Liver (tissue), 9 donors: ENCODE measurements around the gene LENG1. TPM values are rescaled to one million over a fixed set of nuclear protein-coding genes. Genes with fewer than 3 reads are reported as not detected.

ENCODE experiments used
- DNase-seq: peaks from one replicate; pipeline ENCODE4 v3.0.0-alpha.2; 2017; ENCODE audit warnings: low spot score
- H3K27ac ChIP-seq, 2 donors: one replicate each; pipeline ENCODE4 v1.7.0; 2013; ENCODE audit warnings: inconsistent platforms in 2 of 2, low read length in 2 of 2, control low read depth in 1 of 2, low read depth in 1 of 2, mild to moderate bottlenecking in 1 of 2
- H3K27me3 ChIP-seq, 4 donors: one replicate each; pipeline versions ENCODE4 v1.6.1 to v1.7.0; 2013; ENCODE audit warnings: low read length in 3 of 4, inconsistent platforms in 1 of 4, mild to moderate bottlenecking in 1 of 4, moderate library complexity in 1 of 4; ENCODE audit not compliant: control insufficient read depth in 4 of 4, insufficient read depth in 4 of 4
- H3K36me3 ChIP-seq, 4 donors: one replicate each; pipeline versions ENCODE4 v1.6.1 to v1.7.0; 2013; ENCODE audit warnings: low read length in 3 of 4, mild to moderate bottlenecking in 3 of 4, low read depth in 1 of 4, moderate library complexity in 1 of 4; ENCODE audit not compliant: control insufficient read depth in 4 of 4, insufficient read depth in 3 of 4
- H3K4me1 ChIP-seq, 4 donors: one replicate each; pipeline versions ENCODE4 v1.6.1 to v1.7.0; 2013; ENCODE audit warnings: low read length in 3 of 4, mild to moderate bottlenecking in 3 of 4, moderate library complexity in 1 of 4; ENCODE audit not compliant: control insufficient read depth in 4 of 4, insufficient read depth in 4 of 4
- H3K4me3 ChIP-seq, 3 donors: one replicate each; pipeline versions ENCODE4 v1.6.1 to v1.7.0; 2013; ENCODE audit warnings: low read length in 3 of 3, control low read depth in 1 of 3, low read depth in 1 of 3, mild to moderate bottlenecking in 1 of 3
- H3K9ac ChIP-seq, 2 donors: one replicate each; pipeline ENCODE4 v1.7.0; 2013; ENCODE audit warnings: low read length in 2 of 2, mild to moderate bottlenecking in 2 of 2, moderate library complexity in 2 of 2, control low read depth in 1 of 2, low read depth in 1 of 2
- H3K9me3 ChIP-seq, 4 donors: one replicate each; pipeline versions ENCODE4 v1.6.1 to v1.7.0; 2013; ENCODE audit warnings: low read length in 3 of 4; ENCODE audit not compliant: control insufficient read depth in 4 of 4
- CTCF ChIP-seq: fragments of 150-350 bp; IDR thresholded peaks from 2 replicates; pipeline ENCODE4 v1.5.1; 2017; ENCODE audit warnings: improper control_type of control experiment, low read depth, low read length; ENCODE audit not compliant: missing input control
- EGR1 ChIP-seq, 2 donors: IDR thresholded peaks; 2 replicates each; pipeline ENCODE4 v1.6.1; 2016 to 2018; ENCODE audit warnings: antibody characterized with exemption in 2 of 2, low read depth in 2 of 2
- FOXA1 ChIP-seq: IDR thresholded peaks from 2 replicates; pipeline ENCODE4 v1.6.1; 2016; ENCODE audit warnings: antibody characterized with exemption
- GABPA ChIP-seq, 2 donors: IDR thresholded peaks in 1 of 2; conservative IDR thresholded peaks in 1 of 2; 2 replicates each; pipeline ENCODE4 v1.6.1; 2016; ENCODE audit warnings: antibody characterized with exemption in 2 of 2, mild to moderate bottlenecking in 1 of 2, moderate library complexity in 1 of 2
- HNF4A ChIP-seq, 2 donors: conservative IDR thresholded peaks; 2 replicates each; pipeline ENCODE4 v1.6.1; 2016; ENCODE audit warnings: antibody characterized with exemption in 2 of 2, mild to moderate bottlenecking in 2 of 2
- HNF4G ChIP-seq: IDR thresholded peaks from 2 replicates; pipeline ENCODE4 v1.6.1; 2016; ENCODE audit warnings: antibody characterized with exemption
- MAX ChIP-seq: IDR thresholded peaks from 2 replicates; pipeline ENCODE4 v1.6.1; 2016; ENCODE audit warnings: antibody characterized with exemption
- NR2F2 ChIP-seq: IDR thresholded peaks from 2 replicates; pipeline ENCODE4 v1.6.1; 2016; ENCODE audit warnings: antibody characterized with exemption
- RAD21 ChIP-seq, 2 donors: IDR thresholded peaks; 2 replicates each; pipeline ENCODE4 v1.6.1; 2016; ENCODE audit warnings: antibody characterized with exemption in 2 of 2, mild to moderate bottlenecking in 2 of 2
- REST ChIP-seq: IDR thresholded peaks from 2 replicates; pipeline ENCODE4 v1.6.1; 2016; ENCODE audit warnings: antibody characterized with exemption, mild to moderate bottlenecking
- RXRA ChIP-seq, 2 donors: IDR thresholded peaks; 2 replicates each; pipeline ENCODE4 v1.6.1; 2017 to 2018; ENCODE audit warnings: antibody characterized with exemption in 2 of 2, mild to moderate bottlenecking in 1 of 2
- TAF1 ChIP-seq: conservative IDR thresholded peaks from 2 replicates; pipeline ENCODE4 v1.6.1; 2016; ENCODE audit warnings: antibody characterized with exemption, mild to moderate bottlenecking
- YY1 ChIP-seq: IDR thresholded peaks from 2 replicates; pipeline ENCODE4 v1.6.1; 2016; ENCODE audit warnings: antibody characterized with exemption, mild to moderate bottlenecking
- ZBTB33 ChIP-seq: IDR thresholded peaks from 2 replicates; pipeline ENCODE4 v1.6.1; 2016; ENCODE audit warnings: antibody characterized with exemption
- WGBS: extraction: QIAGEN DNeasy Blood & Tissue Kit; methylation state at CpG from one replicate; pipeline ENCODE4 v1.1.7; 2013; 5-methylcytosine and 5-hydroxymethylcytosine counted together
- polyA plus RNA-seq, 2 donors: library from polyadenylated mRNA; stranded (reverse) in 1 of 2; unstranded in 1 of 2; fragments of 200-250 nt in 1 of 2; fragments of >200 nt in 1 of 2; fragmentation: Nextera tagmentation in 1 of 2; extraction: Ambion mirVana in 1 of 2; gene quantifications; one replicate each; pipeline versions ENCODE4 v1.2.1 to v1.2.3, GENCODE V29; 2013 to 2015
- total RNA-seq, 2 donors: library from RNA; depleted of rRNA; stranded (reverse); fragments of >200 nt; gene quantifications; one replicate each; pipeline ENCODE4 v1.2.3, GENCODE V29; 2014
- donor health status: healthy.
- donor health status: healthy.
- donor health status: healthy.
- donor health status: healthy.
- donor health status: healthy.

LENG1 gene
- total and polyA plus RNA-seq, 4 donors, result 2.6 to 4.4 (median 2.9) TPM

GRCh38 chr19:54121259-54121658 is 38.3 kb downstream of the LENG1 start:
- Histone ChIP-seq H3K4me3 (no peak overlapping the region), H3K27me3 (no peaks in the 10 kb centered on the region), H3K36me3 (peaks cover 13 to 71% (median 29%) of the 10 kb centered on the region in 4 donors), H3K27ac (no peak overlapping the region), H3K9ac (no peak overlapping the region), H3K4me1 (peaks cover 0 to 5% (median 5%) of the 10 kb centered on the region in 4 donors), H3K9me3 (no peaks in the 10 kb centered on the region)
- DNase-seq, result no peak
- no peak for TF ChIP-seq GABPA (IDR thresholded peaks at IDR 0.05 in 1 of 2, conservative IDR thresholded peaks at IDR 0.05 in 1 of 2)
- no peak for TF ChIP-seq YY1
- TF ChIP-seq TAF1, result no peak
- no peak for TF ChIP-seq ZBTB33
- TF ChIP-seq REST, result no peak
- no peak for TF ChIP-seq HNF4A (conservative IDR thresholded peaks at IDR 0.05)
- TF ChIP-seq NR2F2, result no peak
- no peak for TF ChIP-seq RXRA (IDR thresholded peaks at IDR 0.05)
- TF ChIP-seq MAX, result no peak
- TF ChIP-seq FOXA1, result no peak
- 93% methylated on average over 10 of the region's 10 CpGs for WGBS

GRCh38 chr19:54115109-54116063 is 44.1 kb downstream of the LENG1 start, which contains the start of the genes PRPF31 and TFPT:
Gene PRPF31, plus strand, starts transcription at chr19:54115754. Its CDS starts 2,525 bp downstream, at chr19:54118279.
Gene TFPT, minus strand, starts transcription at chr19:54115657. Its CDS starts 388 bp downstream, at chr19:54115269.
- Histone ChIP-seq H3K27ac (peak within 1 kb of the TSS; percentile 87 to 90), H3K9me3 (no peaks in the 10 kb centered on the region), H3K4me1 (peaks cover 3 to 20% (median 17%) of the 10 kb centered on the region in 4 donors), H3K9ac (peak within 1 kb of the TSS; percentile 68 to 69), H3K36me3 (peaks cover 2 to 25% (median 9%) of the 10 kb centered on the region in 4 donors), H3K27me3 (no peaks in the 10 kb centered on the region), H3K4me3 (peak within 1 kb of the TSS; percentile 62 to 98 (median 94))
- under 1% methylated on average over 60 of the region's 60 CpGs for WGBS
- peak; percentile 95 for DNase-seq
- TF ChIP-seq GABPA (IDR thresholded peaks at IDR 0.05 in 1 of 2, conservative IDR thresholded peaks at IDR 0.05 in 1 of 2), result peak; percentile 65 to 90
- TF ChIP-seq EGR1 (IDR thresholded peaks at IDR 0.05; ENCODE audit: low read depth in 2 of 2), result peak in 1 of 2 donors; percentile 90
- peak; percentile 60 for TF ChIP-seq NR2F2
- TF ChIP-seq HNF4G, result no peak
- no peak for TF ChIP-seq RAD21 (IDR thresholded peaks at IDR 0.05)
- peak; percentile 51 to 60 for TF ChIP-seq RXRA (IDR thresholded peaks at IDR 0.05)
- no peak for TF ChIP-seq CTCF
- no peak for TF ChIP-seq TAF1
- peak in 1 of 2 donors; percentile 25 for TF ChIP-seq HNF4A (conservative IDR thresholded peaks at IDR 0.05)
- peak; percentile 82 for TF ChIP-seq FOXA1
- peak; percentile 69 for TF ChIP-seq REST
- peak; percentile 98 for TF ChIP-seq ZBTB33
